ENCODE data around the gene IFRD2.

The IFRD2 gene, protein sequence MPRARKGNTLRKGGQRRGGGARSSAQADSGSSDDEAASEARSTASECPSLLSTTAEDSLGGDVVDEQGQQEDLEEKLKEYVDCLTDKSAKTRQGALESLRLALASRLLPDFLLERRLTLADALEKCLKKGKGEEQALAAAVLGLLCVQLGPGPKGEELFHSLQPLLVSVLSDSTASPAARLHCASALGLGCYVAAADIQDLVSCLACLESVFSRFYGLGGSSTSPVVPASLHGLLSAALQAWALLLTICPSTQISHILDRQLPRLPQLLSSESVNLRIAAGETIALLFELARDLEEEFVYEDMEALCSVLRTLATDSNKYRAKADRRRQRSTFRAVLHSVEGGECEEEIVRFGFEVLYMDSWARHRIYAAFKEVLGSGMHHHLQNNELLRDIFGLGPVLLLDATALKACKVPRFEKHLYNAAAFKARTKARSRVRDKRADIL

GRCh38 chr3:50292159-50293078 is at the start of gene IFRD2:
Gene IFRD2 (minus strand): TSS chr3:50292429. CDS start chr3:50292274, 155 bp downstream.
- peak; percentile 78 for DNase-seq

DNA sequence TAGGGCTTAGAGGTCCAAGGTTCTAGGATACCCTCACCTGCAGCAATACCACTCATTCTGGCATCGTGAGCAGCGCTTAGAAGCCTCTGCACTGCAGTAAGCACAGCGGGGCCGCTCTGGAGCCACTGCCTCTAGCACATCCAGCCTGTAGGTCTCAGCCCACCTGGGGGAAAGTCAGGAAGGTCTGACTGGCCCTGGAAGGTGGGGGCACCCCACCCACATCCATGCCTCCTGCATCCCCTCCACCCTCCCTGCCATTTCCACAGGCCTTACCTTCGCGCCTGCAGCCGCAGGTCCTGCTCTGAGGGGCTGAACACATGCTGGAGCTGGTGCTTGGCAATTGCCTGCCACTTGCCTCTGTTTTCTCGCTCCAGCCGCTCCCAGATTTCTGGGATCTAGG is 49.3 kb upstream of the IFRD2 start:
- DNase-seq: no peak

- DNase-seq: no peak
These were observed 48.5 kb upstream of the IFRD2 start, which contains the start of gene RASSF1 for GRCh38 chr3:50340448-50341329. Gene RASSF1 (minus strand): TSS chr3:50340836. CDS start chr3:50340805, 31 bp downstream.

DNA sequence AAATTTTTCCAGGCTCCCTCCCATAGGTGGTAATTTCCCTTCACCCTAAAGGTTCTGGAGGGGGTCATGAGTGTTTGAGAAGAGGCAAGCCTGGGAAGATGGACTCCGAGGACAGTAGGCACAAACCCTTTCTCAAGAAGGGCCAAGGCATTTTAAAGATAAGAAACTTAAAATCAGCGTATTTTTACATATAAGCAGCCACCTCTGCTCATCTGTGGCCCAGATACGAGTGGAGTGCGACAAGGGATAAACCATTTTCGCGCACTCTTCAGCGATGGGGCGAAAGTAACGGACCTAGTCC is 47.9 kb upstream of the IFRD2 start:
- DNase-seq: no peak

DNA sequence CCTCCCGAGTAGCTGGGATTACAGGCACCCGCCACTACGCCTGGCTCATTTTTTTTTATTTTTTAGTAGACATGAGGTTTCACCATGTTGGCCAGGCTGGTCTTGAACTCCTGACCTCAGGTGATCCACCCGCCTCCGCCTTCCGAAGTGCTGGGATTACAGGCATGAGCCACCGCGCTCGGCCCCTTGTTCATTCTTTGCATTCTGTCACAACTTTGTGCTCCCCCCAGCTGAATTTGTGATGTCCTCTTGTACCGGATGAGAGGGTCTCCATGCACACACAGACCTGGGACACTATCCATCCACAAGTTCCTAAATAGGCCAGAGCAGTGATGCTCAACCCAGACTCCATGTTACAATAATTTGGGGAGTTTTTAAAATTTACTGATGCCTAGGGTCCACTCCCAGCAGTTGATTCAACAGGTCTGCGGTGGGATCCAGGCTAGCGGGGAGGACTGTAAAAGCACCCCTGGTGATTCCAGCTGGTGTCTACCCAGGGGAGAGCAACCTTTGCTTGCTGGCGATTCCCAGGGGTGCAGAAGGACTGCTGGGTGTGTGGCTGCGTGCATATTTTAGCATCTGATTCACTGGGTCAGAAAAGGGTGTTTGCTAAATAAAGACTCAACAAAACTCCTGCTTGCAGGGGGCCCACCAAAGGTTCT is 47.4 kb upstream of the IFRD2 start:
- DNase-seq: no peak

GRCh38 chr3:50338965-50339364 is 46.7 kb upstream of the IFRD2 start:
- DNase-seq: no peak

DNA sequence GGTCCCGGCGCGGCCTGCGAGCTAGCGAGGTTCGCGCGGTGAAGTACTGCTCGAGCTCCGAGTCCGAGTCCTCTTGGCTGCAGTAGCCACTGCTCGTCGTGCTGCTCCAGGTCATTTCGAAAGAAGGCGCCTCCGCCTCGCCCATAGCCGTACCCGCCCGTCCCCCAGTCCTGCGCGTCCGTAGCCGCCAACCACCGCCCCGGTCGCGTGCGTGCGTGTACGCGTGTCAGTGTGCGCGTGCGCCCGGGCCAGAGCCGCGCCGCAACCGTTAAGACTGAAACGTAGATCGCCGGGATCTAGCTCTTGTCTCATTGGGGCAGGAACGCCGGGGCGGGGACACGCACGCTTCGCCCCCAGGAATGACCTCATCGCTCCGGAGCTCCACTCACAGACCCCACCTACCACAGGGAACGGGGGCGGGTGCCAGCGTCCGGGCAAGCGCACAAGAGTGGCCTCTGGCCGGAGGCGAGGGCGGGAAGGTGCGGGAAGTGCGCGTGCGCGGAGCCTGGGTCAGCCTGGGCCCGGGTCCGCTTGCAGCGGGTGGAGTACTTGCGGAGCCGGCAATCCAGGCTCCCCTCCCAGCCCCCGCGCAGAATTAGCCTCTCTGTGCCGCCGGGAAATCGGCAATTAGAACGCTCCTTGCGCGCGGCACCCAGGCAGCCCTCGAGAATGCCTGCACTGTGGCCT is 45.1 kb upstream of the IFRD2 start:
- peak; percentile 88 for DNase-seq

DNA sequence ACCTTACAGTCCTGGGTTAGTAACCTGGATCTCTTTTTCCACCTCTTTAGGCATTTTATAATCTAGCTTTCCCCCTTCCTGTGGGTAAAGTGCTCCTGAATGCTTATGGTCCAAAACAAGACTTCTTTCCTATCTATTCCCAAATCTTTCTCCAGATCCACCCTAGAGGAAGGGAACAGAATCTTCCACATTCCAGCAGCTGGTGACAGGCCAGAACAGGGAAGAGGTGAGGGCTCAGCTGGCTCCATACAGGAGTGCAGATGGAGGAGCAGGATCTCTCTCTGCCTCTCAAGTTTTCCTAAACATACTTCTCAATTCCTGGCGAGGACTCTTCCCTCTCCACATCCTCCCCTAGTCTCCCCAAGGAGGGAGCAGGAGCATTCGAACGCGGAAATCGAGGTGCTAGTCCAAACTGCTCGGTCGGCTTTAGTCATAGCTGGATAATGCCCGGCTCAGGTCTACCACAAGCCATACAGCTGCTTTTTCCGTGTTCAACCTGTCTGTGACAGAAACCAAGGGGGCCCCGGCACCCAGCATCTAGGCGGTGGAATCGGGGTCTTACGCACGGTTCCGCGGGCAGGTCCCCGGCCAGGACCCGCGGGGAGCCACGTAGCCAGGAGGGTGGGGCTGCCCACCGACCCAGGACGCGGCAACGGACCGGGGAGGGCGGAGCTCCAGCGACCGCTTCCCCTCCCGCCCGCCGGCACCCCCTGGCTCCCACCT is 44.4 kb upstream of the IFRD2 start:
- DNase-seq: no peak

GRCh38 chr3:50334339-50335075 is 42.3 kb upstream of the IFRD2 start:
- no peak for DNase-seq

DNA sequence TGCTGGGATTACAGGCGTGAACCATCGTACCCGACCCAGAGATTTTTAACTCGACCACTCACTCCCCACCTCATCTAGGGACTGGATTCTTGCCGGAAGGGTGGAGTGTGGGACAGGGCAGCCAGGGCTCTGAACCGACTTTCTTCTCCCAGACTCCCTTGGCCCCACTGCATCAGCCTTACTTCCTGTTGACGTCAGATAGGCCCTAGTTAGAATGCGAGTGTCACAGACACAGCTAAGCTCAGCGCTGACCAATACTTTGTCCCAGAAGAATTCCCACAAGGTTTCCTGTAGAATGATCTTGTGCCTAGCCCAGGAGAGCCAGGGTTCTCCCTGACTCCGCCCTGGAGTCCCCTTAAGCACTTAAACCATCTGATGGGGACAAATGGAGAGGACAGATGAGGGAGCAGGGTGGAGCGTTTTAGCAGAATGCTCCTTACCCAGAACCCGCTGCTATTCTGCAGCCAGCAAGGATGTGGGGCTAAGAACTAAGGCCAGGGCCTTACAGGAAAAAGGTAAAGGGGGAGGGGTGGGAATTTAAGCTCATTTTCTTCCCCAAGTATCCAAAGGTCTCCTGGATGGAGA is 41.6 kb upstream of the IFRD2 start:
- DNase-seq: no peak

DNA sequence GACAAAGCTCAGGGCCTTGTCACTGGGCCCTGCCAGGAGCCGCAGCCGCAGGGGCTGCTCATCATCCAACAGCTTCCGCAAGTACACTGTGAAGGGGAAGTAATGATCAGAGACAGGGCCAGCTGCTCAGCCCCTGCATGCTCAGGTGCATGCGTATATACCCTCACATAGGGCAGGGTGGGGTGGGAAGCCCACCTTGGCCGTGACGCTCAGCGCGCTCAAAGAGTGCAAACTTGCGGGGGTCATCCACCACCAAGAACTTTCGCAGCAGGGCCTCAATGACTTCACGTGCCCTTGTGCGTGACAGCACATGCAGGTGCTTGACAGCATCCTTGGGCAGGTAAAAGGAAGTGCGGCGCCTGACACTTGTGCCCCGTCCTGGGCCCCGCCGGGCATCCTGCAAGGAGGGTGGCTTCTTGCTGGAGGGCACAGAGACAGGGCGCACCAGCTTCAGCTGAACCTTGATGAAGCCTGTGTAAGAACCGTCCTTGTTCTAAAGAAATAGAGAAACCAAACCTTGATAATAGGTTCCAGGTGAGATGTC is 39.2 kb upstream of the IFRD2 start:
- DNase-seq: no peak

DNA sequence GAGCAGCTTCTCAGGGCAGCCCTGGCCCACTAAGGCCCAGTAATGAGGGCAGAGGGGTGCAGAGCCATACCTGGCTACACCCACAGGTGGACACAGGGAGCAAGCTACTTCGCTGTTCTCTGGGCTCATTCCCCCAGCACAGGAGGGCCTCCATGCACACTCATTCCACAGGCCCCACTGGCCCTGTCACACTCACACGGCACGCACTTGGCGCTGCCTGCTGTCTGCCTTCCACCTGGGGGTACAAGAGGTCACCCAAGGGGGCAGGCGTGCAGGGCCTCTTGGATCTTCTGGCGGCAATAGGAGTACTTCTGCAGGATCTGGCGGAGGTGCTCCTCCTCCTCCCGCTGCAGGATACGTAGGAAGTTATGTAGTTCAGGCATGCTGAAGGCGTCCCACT is 38.1 kb upstream of the IFRD2 start:
- DNase-seq: no peak

- peak; percentile 77 for DNase-seq
These were observed 35.9 kb upstream of the IFRD2 start, which contains the start of gene TUSC2 for GRCh38 chr3:50327943-50328691. Gene TUSC2 (minus strand): TSS chr3:50328223. CDS start chr3:50328099, 124 bp downstream.

- no peak for DNase-seq
These were observed 34.9 kb upstream of the IFRD2 start for GRCh38 chr3:50327129-50327528.

GRCh38 chr3:50326182-50326541 is 33.9 kb upstream of the IFRD2 start:
- no peak for DNase-seq

DNA sequence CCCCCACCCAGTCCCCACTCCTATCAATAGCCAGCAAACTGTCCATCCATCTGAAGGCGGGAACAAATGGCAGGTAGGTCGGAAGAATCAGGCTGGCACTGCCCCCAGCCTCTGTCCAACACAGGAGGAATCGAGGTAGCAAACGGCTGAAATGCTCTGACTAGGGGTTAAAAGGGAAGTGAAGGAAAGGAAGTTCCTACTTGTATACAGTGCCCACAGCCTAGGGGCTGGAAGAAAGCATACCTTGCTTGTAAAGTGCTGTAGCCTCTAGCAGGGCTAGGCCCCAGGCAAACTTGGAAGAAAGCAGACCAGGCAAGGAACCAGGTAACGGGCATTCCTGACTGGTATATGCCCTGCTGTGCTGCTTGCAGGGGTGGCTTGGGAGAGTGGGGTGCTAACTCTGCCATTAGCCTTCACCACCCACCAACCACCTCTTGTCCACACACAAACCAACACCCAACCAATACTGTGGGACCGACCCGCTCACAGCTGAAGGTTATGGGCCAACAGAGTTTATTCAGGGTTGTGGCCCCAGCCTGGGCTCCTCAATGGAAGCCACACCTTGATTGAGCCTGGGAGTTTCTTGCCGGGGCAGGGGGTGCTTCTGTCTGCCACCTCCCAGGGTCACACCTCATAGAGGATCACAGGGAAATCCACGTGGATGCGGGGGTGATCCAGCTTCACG is 33.4 kb upstream of the IFRD2 start:
- DNase-seq: no peak

DNA sequence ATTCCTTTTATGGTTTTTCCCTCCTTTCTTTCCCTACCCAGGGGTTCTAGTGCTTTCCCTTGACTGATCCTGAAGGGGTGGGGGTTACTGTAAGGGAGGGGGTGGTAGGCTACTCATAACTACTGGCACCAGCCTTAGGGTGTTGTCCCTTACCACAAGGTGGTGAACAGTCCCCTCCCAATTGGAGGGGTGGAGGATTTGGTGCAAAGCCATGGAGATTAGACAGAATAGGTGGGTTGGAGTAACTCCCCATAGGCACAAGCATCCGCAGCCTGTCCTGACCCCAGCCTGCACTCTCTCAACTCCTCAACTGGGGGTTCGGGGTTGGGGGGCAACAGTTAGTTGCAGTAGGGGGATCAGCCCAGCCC is 32.9 kb upstream of the IFRD2 start:
- no peak for DNase-seq

All from NCI-H748 treated with DMSO at 0.1 percent for 48 hours (cell line).